Ascending aorta (tissue), 2 donors: Measurements from ENCODE around the gene POGLUT3. TPM values are rescaled to one million over a fixed set of nuclear protein-coding genes. Genes with fewer than 3 reads are reported as not detected.

Source experiments
- DNase-seq, 2 donors: peaks; one replicate each; pipeline ENCODE4 v3.0.0-alpha.2; 2019; ENCODE audit warnings: low spot score in 2 of 2
- H3K27ac ChIP-seq, 2 donors: fragments of 200-600 bp; sonication (generic); one replicate each; pipeline ENCODE4 v1.5.1; 2016 to 2017; ENCODE audit warnings: mild to moderate bottlenecking in 1 of 2
- H3K27me3 ChIP-seq: fragments of 200-600 bp; sonication (generic); one replicate; pipeline ENCODE4 v1.5.1; 2017
- H3K36me3 ChIP-seq, 2 donors: fragments of 200-600 bp; sonication (generic); one replicate each; pipeline ENCODE4 v1.5.1; 2016
- H3K4me1 ChIP-seq, 2 donors: fragments of 200-600 bp; sonication (generic); one replicate each; pipeline ENCODE4 v1.5.1; 2016 to 2017; ENCODE audit warnings: mild to moderate bottlenecking in 1 of 2
- H3K4me3 ChIP-seq, 2 donors: fragments of 200-600 bp; sonication (generic); one replicate each; pipeline ENCODE4 v1.5.1; 2016 to 2017; ENCODE audit warnings: mild to moderate bottlenecking in 1 of 2
- H3K9me3 ChIP-seq, 2 donors: fragments of 200-600 bp; sonication (generic); one replicate each; pipeline ENCODE4 v1.5.1; 2016
- intact Hi-C: fragments of 100-400 bp; cut with DNase I; formaldehyde crosslinking; loops from one replicate; pipeline ENCODE4 v1.15.1; 2023
- total RNA-seq: library from RNA; depleted of rRNA; stranded (reverse); fragments of >200 nt; gene quantifications from one replicate; pipeline ENCODE4 v1.1.0, GENCODE V29; 2016
- TF ChIP-seq, protein P1 (sequence below), 3 experiments: fragments of 200-600 bp in 2 of 3; fragments of 450-650 bp in 1 of 3; sonication (generic) in 2 of 3; IDR thresholded peaks; one replicate each; pipeline ENCODE4 v1.5.1; 2016 to 2019; ENCODE audit warnings: antibody characterized with exemption in 3 of 3, mild to moderate bottlenecking in 1 of 3, moderate library complexity in 1 of 3

Gene POGLUT3
- total RNA-seq, 1 donor from 2014 or later, result 27.1 TPM

GRCh38 chr11:108527382-108527781 is 29.2 kb upstream of the POGLUT3 start:
- H3K27me3 ChIP-seq, result no peaks in the 10 kb centered on the region
- no peaks in the 10 kb centered on the region for H3K4me1 ChIP-seq
- intact Hi-C loops, result no loop called here
- H3K36me3 ChIP-seq, result no peaks in the 10 kb centered on the region
- no peak for DNase-seq
- no peak overlapping the region for H3K27ac ChIP-seq
- H3K4me3 ChIP-seq, result no peak overlapping the region
- no peaks in the 10 kb centered on the region for H3K9me3 ChIP-seq
- TF ChIP-seq, protein P1, sequence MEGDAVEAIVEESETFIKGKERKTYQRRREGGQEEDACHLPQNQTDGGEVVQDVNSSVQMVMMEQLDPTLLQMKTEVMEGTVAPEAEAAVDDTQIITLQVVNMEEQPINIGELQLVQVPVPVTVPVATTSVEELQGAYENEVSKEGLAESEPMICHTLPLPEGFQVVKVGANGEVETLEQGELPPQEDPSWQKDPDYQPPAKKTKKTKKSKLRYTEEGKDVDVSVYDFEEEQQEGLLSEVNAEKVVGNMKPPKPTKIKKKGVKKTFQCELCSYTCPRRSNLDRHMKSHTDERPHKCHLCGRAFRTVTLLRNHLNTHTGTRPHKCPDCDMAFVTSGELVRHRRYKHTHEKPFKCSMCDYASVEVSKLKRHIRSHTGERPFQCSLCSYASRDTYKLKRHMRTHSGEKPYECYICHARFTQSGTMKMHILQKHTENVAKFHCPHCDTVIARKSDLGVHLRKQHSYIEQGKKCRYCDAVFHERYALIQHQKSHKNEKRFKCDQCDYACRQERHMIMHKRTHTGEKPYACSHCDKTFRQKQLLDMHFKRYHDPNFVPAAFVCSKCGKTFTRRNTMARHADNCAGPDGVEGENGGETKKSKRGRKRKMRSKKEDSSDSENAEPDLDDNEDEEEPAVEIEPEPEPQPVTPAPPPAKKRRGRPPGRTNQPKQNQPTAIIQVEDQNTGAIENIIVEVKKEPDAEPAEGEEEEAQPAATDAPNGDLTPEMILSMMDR (IDR thresholded peaks at IDR 0.05), result no peak

DNA sequence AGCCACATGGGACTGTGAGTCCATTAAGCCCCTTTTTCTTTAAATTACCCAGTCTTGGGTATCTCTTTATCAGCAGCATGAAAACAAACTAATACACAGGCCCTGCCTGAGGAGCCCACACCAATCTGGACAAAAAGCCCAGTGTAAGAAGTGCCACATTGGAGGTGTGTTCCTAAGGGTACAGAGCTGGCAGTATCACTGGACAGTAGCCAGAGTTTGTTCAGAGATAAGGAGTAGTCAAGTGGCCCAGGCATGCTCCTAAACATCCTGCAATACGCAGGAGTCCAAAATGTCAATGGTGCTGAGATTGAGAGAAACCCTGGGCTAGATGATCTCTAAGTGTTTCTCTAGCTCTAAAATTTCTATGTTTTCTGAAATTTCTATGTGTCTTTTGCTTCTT is 27.0 kb upstream of the POGLUT3 start:
- no peak overlapping the region for H3K27ac ChIP-seq
- H3K4me3 ChIP-seq, result no peak overlapping the region
- H3K4me1 ChIP-seq, result no peaks in the 10 kb centered on the region
- H3K36me3 ChIP-seq, result no peaks in the 10 kb centered on the region
- TF ChIP-seq, protein P1 (IDR thresholded peaks at IDR 0.05), result no peak
- DNase-seq, result no peak
- intact Hi-C loops, result no loop called here
- H3K9me3 ChIP-seq, result no peaks in the 10 kb centered on the region
- H3K27me3 ChIP-seq, result no peaks in the 10 kb centered on the region

DNA sequence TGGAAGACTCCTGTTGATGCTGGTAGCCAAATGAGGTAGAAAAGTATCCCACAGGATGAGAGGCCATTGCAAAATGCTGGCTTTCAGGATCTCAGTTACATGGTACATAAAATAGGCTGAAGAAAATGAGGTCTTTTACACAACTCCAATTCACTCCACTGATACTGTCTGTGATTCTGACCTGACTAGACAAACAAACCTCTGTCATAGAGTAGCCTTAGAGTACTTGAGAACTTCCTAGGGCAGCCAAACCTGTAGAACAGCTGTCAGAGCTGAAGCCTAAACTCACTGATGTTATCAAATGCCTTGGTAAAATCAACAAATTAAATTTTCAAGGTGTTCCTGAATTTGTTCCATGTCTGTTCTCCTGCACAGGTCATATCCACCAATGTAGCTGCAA is 26.2 kb upstream of the POGLUT3 start:
- Histone ChIP-seq H3K27me3 (no peaks in the 10 kb centered on the region), H3K4me3 (no peak overlapping the region), H3K9me3 (no peaks in the 10 kb centered on the region), H3K36me3 (no peaks in the 10 kb centered on the region), H3K4me1 (no peaks in the 10 kb centered on the region), H3K27ac (no peak overlapping the region)
- TF ChIP-seq, protein P1 (IDR thresholded peaks at IDR 0.05), result no peak
- no peak for DNase-seq
- intact Hi-C loops, result no loop called here

GRCh38 chr11:108522318-108522717 is 24.1 kb upstream of the POGLUT3 start:
- intact Hi-C loops, result no loop called here
- no peak for DNase-seq
- Histone ChIP-seq H3K9me3 (no peaks in the 10 kb centered on the region), H3K27ac (no peak overlapping the region), H3K4me1 (no peaks in the 10 kb centered on the region), H3K4me3 (no peak overlapping the region), H3K36me3 (no peaks in the 10 kb centered on the region), H3K27me3 (no peaks in the 10 kb centered on the region)
- TF ChIP-seq, protein P1 (IDR thresholded peaks at IDR 0.05), result no peak

- Histone ChIP-seq H3K4me1 (no peaks in the 10 kb centered on the region), H3K9me3 (no peaks in the 10 kb centered on the region), H3K36me3 (peaks cover 0 to 10% of the 10 kb centered on the region in 2 donors), H3K27me3 (no peaks in the 10 kb centered on the region), H3K27ac (no peak overlapping the region), H3K4me3 (no peak overlapping the region)
- TF ChIP-seq, protein P1 (IDR thresholded peaks at IDR 0.05), result no peak
- DNase-seq, result no peak
- intact Hi-C loops, result no loop called here
Measured at GRCh38 chr11:108518581-108518980, 20.4 kb upstream of the POGLUT3 start.

- TF ChIP-seq, protein P1 (IDR thresholded peaks at IDR 0.05), result no peak
- DNase-seq, result no peak
- no peaks in the 10 kb centered on the region for H3K9me3 ChIP-seq
- no peak overlapping the region for H3K27ac ChIP-seq
- no peak overlapping the region for H3K4me3 ChIP-seq
- no peaks in the 10 kb centered on the region for H3K27me3 ChIP-seq
- intact Hi-C loops, result no loop called here
- no peaks in the 10 kb centered on the region for H3K4me1 ChIP-seq
- peaks cover 0 to 11% of the 10 kb centered on the region in 2 donors for H3K36me3 ChIP-seq
Measured at GRCh38 chr11:108516125-108516524, 17.9 kb upstream of the POGLUT3 start.
